Skeletal muscle tissue (tissue), 4 donors: ENCODE measurements around the gene DNLZ. TPM values are rescaled to one million over a fixed set of nuclear protein-coding genes. Genes with fewer than 3 reads are reported as not detected.

Experiments used
- H3K27ac ChIP-seq: one replicate; pipeline ENCODE4 v1.7.0; 2013; ENCODE audit warnings: mild to moderate bottlenecking, low read depth, low read length, inconsistent platforms
- H3K27me3 ChIP-seq, 3 donors: one replicate each; pipeline ENCODE4 v1.7.0; 2013; ENCODE audit warnings: low read length in 3 of 3; ENCODE audit not compliant: control insufficient read depth in 3 of 3, insufficient read depth in 3 of 3
- H3K36me3 ChIP-seq, 3 donors: one replicate each; pipeline ENCODE4 v1.7.0; 2013; ENCODE audit warnings: low read length in 3 of 3; ENCODE audit not compliant: control insufficient read depth in 3 of 3, insufficient read depth in 3 of 3
- H3K4me1 ChIP-seq, 3 donors: one replicate each; pipeline ENCODE4 v1.7.0; 2013; ENCODE audit warnings: low read length in 3 of 3, mild to moderate bottlenecking in 3 of 3; ENCODE audit not compliant: control insufficient read depth in 3 of 3, insufficient read depth in 3 of 3
- H3K4me3 ChIP-seq, 3 donors: one replicate each; pipeline ENCODE4 v1.7.0; 2013; ENCODE audit warnings: low read length in 3 of 3
- H3K9ac ChIP-seq, 3 donors: one replicate each; pipeline ENCODE4 v1.7.0; 2013; ENCODE audit warnings: low read length in 3 of 3, mild to moderate bottlenecking in 3 of 3, moderate library complexity in 2 of 3, low read depth in 1 of 3
- H3K9me3 ChIP-seq, 3 donors: one replicate each; pipeline ENCODE4 v1.7.0; 2013; ENCODE audit warnings: low read length in 3 of 3; ENCODE audit not compliant: control insufficient read depth in 3 of 3
- total RNA-seq: library from RNA; depleted of rRNA; stranded (reverse); fragments of >200 nt; gene quantifications from one replicate; pipeline ENCODE4 v1.2.3, GENCODE V29; 2014
- donor health status: Osteomylitis.

The DNLZ gene
- total RNA-seq, 1 donor from 2014 or later: 5.2 TPM

DNA sequence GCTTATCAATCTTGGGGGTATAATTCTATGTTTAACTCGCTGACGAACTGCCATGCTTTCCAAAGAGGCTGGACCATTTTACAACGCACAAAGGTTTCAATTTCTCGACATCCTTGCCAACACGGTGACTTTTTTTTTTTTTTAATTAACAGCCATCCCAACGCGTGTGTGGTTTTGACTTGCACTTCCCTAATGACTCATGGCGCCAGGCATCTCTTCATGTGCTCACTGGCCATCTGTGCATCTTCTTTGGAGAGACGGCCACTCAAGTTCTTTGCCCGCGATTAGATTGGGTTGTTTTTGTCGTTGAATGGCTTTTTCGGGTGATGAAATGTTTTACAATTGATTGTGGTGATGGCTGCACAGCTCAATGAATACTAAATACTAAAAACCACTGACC is 22.5 kb upstream of the DNLZ start:
- Histone ChIP-seq H3K36me3 (peaks cover 53 to 64% (median 54%) of the 10 kb centered on the region in 3 donors), H3K4me3 (no peak overlapping the region), H3K27ac (no peak overlapping the region), H3K4me1 (no peaks in the 10 kb centered on the region), H3K9ac (no peak overlapping the region), H3K27me3 (no peaks in the 10 kb centered on the region), H3K9me3 (no peaks in the 10 kb centered on the region)

DNA sequence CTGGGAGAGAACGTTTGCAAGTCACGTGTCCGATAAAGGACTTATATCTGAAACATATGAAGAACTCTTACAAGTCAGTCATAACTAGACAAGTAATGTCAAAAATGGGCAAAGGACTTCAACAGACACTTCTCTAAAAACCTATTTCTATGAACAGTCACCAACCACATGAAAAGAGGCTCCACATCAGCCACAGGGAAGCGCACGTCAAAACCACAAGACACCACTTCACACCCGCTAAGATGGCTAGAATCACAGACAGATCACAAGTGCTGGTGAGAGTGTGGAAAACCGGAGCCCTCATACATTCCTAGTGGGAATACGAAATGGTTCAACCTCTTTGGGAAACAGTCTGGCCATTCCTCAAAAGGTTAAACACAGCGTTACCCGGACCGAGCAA is 21.5 kb upstream of the DNLZ start:
- Histone ChIP-seq H3K36me3 (peaks cover 59 to 68% (median 62%) of the 10 kb centered on the region in 3 donors), H3K4me3 (no peak overlapping the region), H3K9me3 (no peaks in the 10 kb centered on the region), H3K27me3 (no peaks in the 10 kb centered on the region), H3K9ac (no peak overlapping the region), H3K4me1 (no peaks in the 10 kb centered on the region), H3K27ac (no peak overlapping the region)

DNA sequence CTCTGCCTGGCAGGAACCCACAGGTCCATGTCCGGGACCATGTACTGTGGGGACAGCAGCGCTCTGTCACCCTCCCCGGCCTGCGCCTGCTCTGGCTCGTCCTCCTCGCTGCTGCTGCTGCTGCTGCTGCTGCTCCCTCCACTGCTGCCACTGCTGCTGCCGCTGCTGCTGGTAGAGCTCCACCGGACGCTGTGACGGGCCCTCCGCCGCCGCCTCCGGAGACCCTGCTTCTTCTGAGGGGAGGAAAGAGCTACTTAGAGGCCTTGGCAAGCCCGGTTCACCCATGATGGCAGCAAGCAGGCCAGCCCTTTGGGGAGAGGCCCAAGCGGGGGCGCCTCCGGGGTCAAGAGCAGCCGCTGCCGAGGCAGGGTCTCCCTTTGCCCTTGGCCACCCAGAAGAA is 19.9 kb upstream of the DNLZ start:
- H3K27ac ChIP-seq: no peak overlapping the region
- no peaks in the 10 kb centered on the region for H3K4me1 ChIP-seq
- H3K36me3 ChIP-seq: peaks cover 51 to 58% (median 54%) of the 10 kb centered on the region in 3 donors
- no peak overlapping the region for H3K9ac ChIP-seq
- H3K4me3 ChIP-seq: no peak overlapping the region
- no peaks in the 10 kb centered on the region for H3K27me3 ChIP-seq
- H3K9me3 ChIP-seq: no peaks in the 10 kb centered on the region

DNA sequence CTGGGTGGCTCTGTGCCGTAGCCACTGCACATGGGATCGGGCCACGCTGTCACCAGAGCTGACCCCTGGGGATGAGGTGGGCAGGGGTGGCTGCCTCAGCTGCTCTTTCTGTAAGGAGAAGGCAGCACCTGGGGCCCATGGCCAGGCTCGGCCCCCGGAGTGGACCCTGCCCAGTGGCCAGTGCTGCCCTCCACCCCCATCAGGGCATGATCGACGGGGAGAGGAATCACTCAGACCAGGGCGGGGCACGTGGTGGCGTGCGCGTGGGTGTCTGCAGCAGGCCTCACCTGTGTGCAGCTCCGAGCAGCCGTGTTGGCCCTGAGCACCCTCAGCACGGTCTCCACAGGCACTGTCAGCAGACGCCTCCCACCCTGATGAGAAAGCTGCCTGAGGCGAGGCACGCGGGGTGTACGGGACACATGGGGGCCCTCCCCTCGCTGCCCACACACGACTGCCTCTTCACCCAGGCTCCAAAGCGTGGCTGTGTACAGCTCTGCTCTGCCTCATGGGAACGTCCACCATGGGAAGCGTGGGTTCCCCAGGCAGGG is 18.5 kb upstream of the DNLZ start:
- H3K4me1 ChIP-seq: no peaks in the 10 kb centered on the region
- no peaks in the 10 kb centered on the region for H3K9me3 ChIP-seq
- no peak overlapping the region for H3K27ac ChIP-seq
- H3K36me3 ChIP-seq: peaks cover 42 to 50% (median 49%) of the 10 kb centered on the region in 3 donors
- no peaks in the 10 kb centered on the region for H3K27me3 ChIP-seq
- no peak overlapping the region for H3K9ac ChIP-seq
- no peak overlapping the region for H3K4me3 ChIP-seq

DNA sequence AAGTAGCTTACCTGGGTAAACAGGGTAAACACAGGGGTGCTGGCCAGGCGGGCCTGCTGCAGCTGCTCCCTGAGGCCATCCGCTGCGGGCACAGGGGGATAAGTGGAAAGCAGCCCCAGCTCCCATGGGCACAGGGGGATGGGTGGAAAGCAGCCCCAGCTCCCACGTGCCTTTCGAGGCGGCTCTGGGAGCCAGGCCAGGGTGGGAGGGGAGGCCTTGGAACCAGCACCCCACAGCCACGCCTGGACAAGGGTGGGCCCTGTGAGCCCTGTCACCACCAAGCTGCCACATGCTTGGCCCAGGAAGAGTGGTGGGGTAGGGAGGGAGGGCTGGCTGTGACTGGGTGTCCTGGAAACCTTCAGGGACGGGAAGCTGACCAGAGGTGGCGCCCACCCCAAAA is 17.8 kb upstream of the DNLZ start:
- Histone ChIP-seq H3K9me3 (no peaks in the 10 kb centered on the region), H3K36me3 (peaks cover 39 to 50% (median 46%) of the 10 kb centered on the region in 3 donors), H3K27ac (no peak overlapping the region), H3K4me1 (no peaks in the 10 kb centered on the region), H3K27me3 (no peaks in the 10 kb centered on the region), H3K9ac (no peak overlapping the region), H3K4me3 (no peak overlapping the region)

DNA sequence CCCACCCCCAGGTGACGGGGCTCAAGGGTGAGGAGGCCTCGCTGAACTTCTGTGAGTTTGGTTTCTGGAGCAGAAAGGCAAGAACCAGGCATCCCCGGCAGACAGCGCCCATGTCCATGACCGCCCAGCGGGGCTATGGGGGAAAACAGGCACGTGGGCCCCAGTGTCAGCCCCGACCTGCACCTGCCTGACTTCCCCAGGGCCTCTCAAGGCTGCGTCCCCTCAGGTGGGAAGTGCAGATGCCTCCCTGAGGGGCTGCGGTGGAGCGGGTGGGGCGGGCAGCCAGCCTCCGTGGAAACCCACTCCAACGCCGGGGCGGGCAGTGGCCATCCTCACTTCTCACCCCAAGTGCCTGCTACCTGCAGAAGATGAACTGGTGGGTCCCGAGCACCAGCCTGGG is 16.8 kb upstream of the DNLZ start:
- Histone ChIP-seq H3K4me1 (no peaks in the 10 kb centered on the region), H3K4me3 (no peak overlapping the region), H3K36me3 (peaks cover 40 to 50% (median 43%) of the 10 kb centered on the region in 3 donors), H3K27me3 (no peaks in the 10 kb centered on the region), H3K9me3 (no peaks in the 10 kb centered on the region), H3K9ac (no peak overlapping the region), H3K27ac (no peak overlapping the region)

DNA sequence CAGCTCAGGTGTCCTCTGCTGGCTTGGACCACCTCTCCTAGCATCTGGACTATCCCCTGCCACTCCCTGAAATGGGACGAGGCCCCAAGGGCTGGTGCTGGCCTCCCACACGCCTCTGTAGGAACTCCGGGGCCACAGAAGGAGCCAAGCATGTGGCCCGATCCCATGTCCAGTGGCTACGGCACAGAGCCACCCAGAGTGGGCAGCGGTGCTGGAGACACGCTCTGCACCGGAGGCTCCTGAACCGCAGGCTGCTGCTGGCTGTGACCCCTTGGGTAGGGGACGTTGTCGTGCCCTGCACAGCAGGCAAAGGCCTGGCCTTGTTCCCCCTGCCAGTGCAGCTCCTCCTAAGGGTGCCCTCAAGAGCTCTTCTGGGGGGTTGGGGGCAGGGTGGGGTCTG is 16.3 kb upstream of the DNLZ start:
- H3K36me3 ChIP-seq: peaks cover 36 to 47% (median 43%) of the 10 kb centered on the region in 3 donors
- H3K27ac ChIP-seq: no peak overlapping the region
- no peaks in the 10 kb centered on the region for H3K4me1 ChIP-seq
- H3K27me3 ChIP-seq: no peaks in the 10 kb centered on the region
- no peaks in the 10 kb centered on the region for H3K9me3 ChIP-seq
- no peak overlapping the region for H3K9ac ChIP-seq
- H3K4me3 ChIP-seq: no peak overlapping the region

DNA sequence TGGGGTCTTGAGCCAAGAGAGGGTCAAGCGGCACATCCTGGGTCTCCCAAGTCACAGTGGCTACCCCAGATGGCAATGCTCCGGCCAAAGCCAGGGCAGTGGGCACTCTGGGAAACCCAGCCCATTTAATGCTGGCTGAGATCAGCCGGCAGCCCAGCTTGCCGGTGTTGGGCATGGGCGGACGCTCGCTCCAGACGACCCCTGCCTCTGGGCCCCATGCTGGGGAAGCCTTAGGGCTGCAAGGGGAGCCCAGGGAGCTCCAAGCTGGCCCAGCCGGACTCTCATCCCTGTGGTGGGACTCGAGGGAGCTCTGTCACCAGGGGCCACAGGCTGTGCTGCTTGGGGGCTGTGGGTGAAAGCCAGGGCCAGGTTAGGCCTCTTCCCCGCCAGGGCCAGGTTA is 15.9 kb upstream of the DNLZ start:
- no peaks in the 10 kb centered on the region for H3K9me3 ChIP-seq
- H3K27ac ChIP-seq: no peak overlapping the region
- peaks cover 35 to 43% (median 42%) of the 10 kb centered on the region in 3 donors for H3K36me3 ChIP-seq
- H3K9ac ChIP-seq: no peak overlapping the region
- H3K27me3 ChIP-seq: no peaks in the 10 kb centered on the region
- H3K4me3 ChIP-seq: no peak overlapping the region
- no peaks in the 10 kb centered on the region for H3K4me1 ChIP-seq

DNA sequence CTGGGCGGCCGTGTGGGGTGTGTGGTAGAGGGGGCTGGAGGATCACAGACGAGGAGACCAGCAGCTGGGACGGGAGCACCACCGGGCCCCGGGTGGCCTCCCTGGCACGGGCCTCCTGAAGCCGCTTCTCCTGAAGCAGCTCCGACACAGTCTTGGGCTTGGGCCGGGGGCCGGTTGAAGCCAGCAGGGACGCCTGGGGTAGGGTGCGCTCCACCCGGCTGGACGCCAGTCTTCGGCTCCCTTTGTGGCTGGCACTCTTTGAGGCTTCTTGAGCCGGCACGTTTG is 15.4 kb upstream of the DNLZ start:
- Histone ChIP-seq H3K4me1 (no peaks in the 10 kb centered on the region), H3K27me3 (no peaks in the 10 kb centered on the region), H3K27ac (no peak overlapping the region), H3K9ac (no peak overlapping the region), H3K4me3 (no peak overlapping the region), H3K36me3 (peaks cover 30 to 38% (median 37%) of the 10 kb centered on the region in 3 donors), H3K9me3 (no peaks in the 10 kb centered on the region)

DNA sequence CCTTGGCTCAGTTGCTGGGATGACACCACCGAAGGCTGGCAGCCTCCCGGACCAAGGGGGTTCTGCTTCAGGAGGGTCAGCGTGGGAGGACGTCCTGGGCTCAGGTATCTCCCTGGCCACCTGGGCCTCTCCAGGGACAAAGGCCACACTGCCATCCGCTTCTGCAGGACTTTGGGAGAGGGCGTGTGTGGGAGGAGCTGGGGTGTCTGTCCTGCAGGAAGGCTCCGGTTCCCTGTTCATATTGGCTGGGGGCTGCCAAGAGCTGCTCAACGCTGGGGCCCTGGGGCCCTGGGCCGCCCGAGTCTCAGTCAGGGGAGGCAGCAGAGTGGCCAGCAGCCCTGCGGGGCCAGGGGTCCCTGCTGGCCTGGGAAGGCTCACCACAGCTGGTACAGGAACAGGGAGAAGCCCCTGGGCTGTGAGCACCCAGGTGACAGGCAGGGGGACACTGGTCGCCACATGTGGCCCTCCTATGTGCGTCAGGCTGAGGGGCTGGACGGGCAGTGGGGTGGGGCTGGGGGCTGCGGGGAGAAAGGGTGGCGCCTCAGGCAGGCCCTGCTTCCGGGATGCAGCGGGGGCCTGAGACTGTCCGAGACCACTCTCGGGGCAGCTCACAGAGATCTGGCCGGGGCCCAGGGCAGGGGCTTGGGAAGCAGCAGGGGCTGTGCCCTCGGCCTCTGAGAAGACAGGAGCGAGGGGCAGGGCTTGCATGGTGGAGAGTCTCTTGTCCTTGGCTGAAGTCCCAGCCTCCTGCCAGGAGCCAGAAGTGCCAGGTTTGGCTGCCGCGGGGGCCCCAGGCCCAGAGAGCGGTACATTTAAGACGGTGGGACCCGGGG is 14.8 kb upstream of the DNLZ start:
- Histone ChIP-seq H3K4me3 (no peak overlapping the region), H3K9ac (no peak overlapping the region), H3K27ac (no peak overlapping the region), H3K4me1 (no peaks in the 10 kb centered on the region), H3K9me3 (no peaks in the 10 kb centered on the region), H3K36me3 (peaks cover 30 to 34% (median 34%) of the 10 kb centered on the region in 3 donors), H3K27me3 (peaks cover 0 to 2% (median 0%) of the 10 kb centered on the region in 3 donors)
